ENCODE measurements around the gene SIPA1L3.
A peak's percentile ranks its signal among the peaks of the same experiment; 100 is the strongest.

SIPA1L3 gene

DNA sequence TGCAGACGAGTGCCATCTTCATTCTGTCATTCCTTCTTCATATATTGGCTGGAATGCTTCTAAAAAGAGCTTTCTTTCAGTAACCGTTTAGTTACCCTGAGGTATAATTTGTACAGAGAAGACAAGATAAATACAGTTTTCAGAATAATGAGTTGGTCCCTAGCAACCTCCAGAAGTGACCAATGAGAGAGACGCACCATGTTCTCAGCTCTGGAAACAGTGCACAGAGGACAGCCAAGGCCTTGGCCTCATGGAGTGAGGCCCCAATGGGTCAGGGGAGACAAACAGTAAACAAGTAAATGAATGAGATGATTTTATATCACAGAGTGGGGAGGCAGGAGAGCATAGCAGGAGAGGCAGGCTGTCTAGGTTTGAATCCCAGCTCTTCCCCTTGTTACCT, 226.3 kb downstream of the SIPA1L3 start:
- Histone ChIP-seq H3K23ac (ENCODE audit: low read depth, low read length, poor library complexity) (no peak overlapping the region), H3K4me1 (ENCODE audit: control insufficient read depth in 2 of 2, insufficient read depth in 1 of 2, low read depth in 1 of 2, low read length in 2 of 2) (peaks cover 0 to 11% of the 10 kb centered on the region in 2 donors), H3K27ac (replicated peaks; ENCODE audit: low read length) (no peak overlapping the region), H3K4ac (ENCODE audit: low read length) (no peak overlapping the region), H2BK12ac (ENCODE audit: low read length) (no peak overlapping the region), H3K9ac (ENCODE audit: low read depth, low read length, poor library complexity) (no peak overlapping the region), H3K27me3 (ENCODE audit: control insufficient read depth in 3 of 3, insufficient read depth in 3 of 3, low read depth in 1 of 3, low read length in 3 of 3) (no peaks in the 10 kb centered on the region), H3K9me3 (replicated peaks in 1 of 2; ENCODE audit: control insufficient read depth in 2 of 2, insufficient read depth in 1 of 2, low read depth in 1 of 2, low read length in 2 of 2) (no peaks in the 10 kb centered on the region), H3K14ac (ENCODE audit: low read length) (no peak overlapping the region), H3K4me3 (ENCODE audit: low read length in 2 of 2) (no peak overlapping the region), H4K8ac (ENCODE audit: low read depth, low read length) (no peak overlapping the region), H2BK5ac (ENCODE audit: low read length) (no peak overlapping the region), H3K4me2 (ENCODE audit: insufficient read depth, low read length, poor library complexity, severe bottlenecking) (no peak overlapping the region), H2AFZ (ENCODE audit: low read length) (no peak overlapping the region), H3K36me3 (replicated peaks in 1 of 2; ENCODE audit: control insufficient read depth in 2 of 2, insufficient read depth in 2 of 2, low read length in 2 of 2) (peaks cover 7 to 32% of the 10 kb centered on the region in 2 donors), H3K18ac (ENCODE audit: low read length) (no peak overlapping the region), H3K79me1 (ENCODE audit: low read depth, low read length) (no peaks in the 10 kb centered on the region), H2BK120ac (ENCODE audit: low read depth, low read length) (no peak overlapping the region), H4K91ac (ENCODE audit: low read depth, low read length, poor library complexity) (no peak overlapping the region), H2AK5ac (ENCODE audit: low read depth, low read length) (no peak overlapping the region), H2BK15ac (ENCODE audit: low read length) (no peak overlapping the region)
- WGBS, 2 donors (ENCODE audit: extremely low coverage in 2 of 2, insufficient read length in 2 of 2, insufficient replicate concordance in 1 of 2) = no CpG with 5 or more reads among the region's 3 CpGs
- no peak for DNase-seq (ENCODE audit: low spot score)

DNA sequence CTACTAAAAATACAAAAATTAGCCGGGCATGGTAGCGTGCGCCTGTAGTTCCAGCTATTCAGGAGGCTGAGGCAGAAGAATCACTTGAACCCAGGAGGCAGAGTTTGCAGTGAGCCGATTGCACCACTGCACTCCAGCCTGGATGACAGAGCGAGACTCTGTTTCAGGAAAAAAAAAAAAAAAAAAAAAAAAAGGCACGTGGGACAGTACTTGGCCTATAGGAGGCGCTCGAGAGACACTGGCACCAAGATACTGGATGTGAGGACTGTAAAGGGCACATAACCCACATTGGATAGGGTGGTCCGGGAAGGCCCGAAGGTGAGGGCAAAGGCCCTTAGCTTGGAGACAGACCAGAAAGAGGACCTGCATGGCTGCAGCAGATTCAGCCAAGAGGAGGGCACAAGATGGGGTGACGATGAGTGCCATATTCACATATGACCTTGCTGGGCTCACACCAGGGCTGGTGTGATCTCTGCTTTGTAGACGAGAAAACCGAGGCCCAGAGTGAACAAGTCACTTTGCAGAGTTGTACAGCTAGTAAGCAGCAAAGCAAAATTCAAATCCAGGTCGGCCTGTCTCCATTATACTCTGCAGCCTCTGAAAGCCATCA, 227.6 kb downstream of the SIPA1L3 start:
- peak; percentile 49 for DNase-seq (ENCODE audit: low spot score)
- H2AFZ ChIP-seq (ENCODE audit: low read length) = no peak overlapping the region
- H3K18ac ChIP-seq (ENCODE audit: low read length) = no peak overlapping the region
- no peak overlapping the region for H4K8ac ChIP-seq (ENCODE audit: low read depth, low read length)
- H3K4me2 ChIP-seq (ENCODE audit: insufficient read depth, low read length, poor library complexity, severe bottlenecking) = no peak overlapping the region
- H2BK120ac ChIP-seq (ENCODE audit: low read depth, low read length) = no peak overlapping the region
- no peak overlapping the region for H2BK15ac ChIP-seq (ENCODE audit: low read length)
- no peak overlapping the region for H2BK12ac ChIP-seq (ENCODE audit: low read length)
- no peak overlapping the region for H3K27ac ChIP-seq (replicated peaks; ENCODE audit: low read length)
- no peak overlapping the region for H2AK5ac ChIP-seq (ENCODE audit: low read depth, low read length)
- WGBS, 2 donors (ENCODE audit: extremely low coverage in 2 of 2, insufficient read length in 2 of 2, insufficient replicate concordance in 1 of 2) = no CpG with 5 or more reads among the region's 14 CpGs
- peaks cover 0 to 11% of the 10 kb centered on the region in 2 donors for H3K4me1 ChIP-seq (ENCODE audit: control insufficient read depth in 2 of 2, insufficient read depth in 1 of 2, low read depth in 1 of 2, low read length in 2 of 2)
- H4K91ac ChIP-seq (ENCODE audit: low read depth, low read length, poor library complexity) = no peak overlapping the region
- no peak overlapping the region for H3K4ac ChIP-seq (ENCODE audit: low read length)
- no peak overlapping the region for H3K9ac ChIP-seq (ENCODE audit: low read depth, low read length, poor library complexity)
- H3K36me3 ChIP-seq (replicated peaks in 1 of 2; ENCODE audit: control insufficient read depth in 2 of 2, insufficient read depth in 2 of 2, low read length in 2 of 2) = peaks cover 7 to 28% of the 10 kb centered on the region in 2 donors
- H3K27me3 ChIP-seq (ENCODE audit: control insufficient read depth in 3 of 3, insufficient read depth in 3 of 3, low read depth in 1 of 3, low read length in 3 of 3) = no peaks in the 10 kb centered on the region
- H3K4me3 ChIP-seq (ENCODE audit: low read length in 2 of 2) = no peak overlapping the region
- H3K23ac ChIP-seq (ENCODE audit: low read depth, low read length, poor library complexity) = no peak overlapping the region
- no peaks in the 10 kb centered on the region for H3K79me1 ChIP-seq (ENCODE audit: low read depth, low read length)
- H2BK5ac ChIP-seq (ENCODE audit: low read length) = no peak overlapping the region
- no peak overlapping the region for H3K14ac ChIP-seq (ENCODE audit: low read length)
- no peaks in the 10 kb centered on the region for H3K9me3 ChIP-seq (replicated peaks in 1 of 2; ENCODE audit: control insufficient read depth in 2 of 2, insufficient read depth in 1 of 2, low read depth in 1 of 2, low read length in 2 of 2)

GRCh38 chr19:38135150-38135998, 228.4 kb downstream of the SIPA1L3 start:
- H3K4ac ChIP-seq (ENCODE audit: low read length) = no peak overlapping the region
- H2BK5ac ChIP-seq (ENCODE audit: low read length) = no peak overlapping the region
- H3K4me3 ChIP-seq (ENCODE audit: low read length in 2 of 2) = no peak overlapping the region
- H2AK5ac ChIP-seq (ENCODE audit: low read depth, low read length) = no peak overlapping the region
- H3K9ac ChIP-seq (ENCODE audit: low read depth, low read length, poor library complexity) = no peak overlapping the region
- peak overlapping the region; percentile 72 for H3K27ac ChIP-seq (replicated peaks; ENCODE audit: low read length)
- H3K36me3 ChIP-seq (replicated peaks in 1 of 2; ENCODE audit: control insufficient read depth in 2 of 2, insufficient read depth in 2 of 2, low read length in 2 of 2) = peaks cover 7 to 32% of the 10 kb centered on the region in 2 donors
- H2BK15ac ChIP-seq (ENCODE audit: low read length) = no peak overlapping the region
- no peak overlapping the region for H3K23ac ChIP-seq (ENCODE audit: low read depth, low read length, poor library complexity)
- no peak overlapping the region for H2BK120ac ChIP-seq (ENCODE audit: low read depth, low read length)
- no peak overlapping the region for H3K14ac ChIP-seq (ENCODE audit: low read length)
- no peaks in the 10 kb centered on the region for H3K79me1 ChIP-seq (ENCODE audit: low read depth, low read length)
- H2BK12ac ChIP-seq (ENCODE audit: low read length) = peak overlapping the region; percentile 16
- no peak overlapping the region for H3K4me2 ChIP-seq (ENCODE audit: insufficient read depth, low read length, poor library complexity, severe bottlenecking)
- H4K8ac ChIP-seq (ENCODE audit: low read depth, low read length) = no peak overlapping the region
- WGBS, 2 donors (ENCODE audit: extremely low coverage in 2 of 2, insufficient read length in 2 of 2, insufficient replicate concordance in 1 of 2) = no CpG with 5 or more reads among the region's 21 CpGs
- H3K18ac ChIP-seq (ENCODE audit: low read length) = peak overlapping the region; percentile 4
- no peaks in the 10 kb centered on the region for H3K27me3 ChIP-seq (ENCODE audit: control insufficient read depth in 3 of 3, insufficient read depth in 3 of 3, low read depth in 1 of 3, low read length in 3 of 3)
- no peak overlapping the region for H2AFZ ChIP-seq (ENCODE audit: low read length)
- no peaks in the 10 kb centered on the region for H3K9me3 ChIP-seq (replicated peaks in 1 of 2; ENCODE audit: control insufficient read depth in 2 of 2, insufficient read depth in 1 of 2, low read depth in 1 of 2, low read length in 2 of 2)
- no peak overlapping the region for H4K91ac ChIP-seq (ENCODE audit: low read depth, low read length, poor library complexity)
- DNase-seq (ENCODE audit: low spot score) = peak; percentile 20
- peaks cover 0 to 11% of the 10 kb centered on the region in 2 donors for H3K4me1 ChIP-seq (ENCODE audit: control insufficient read depth in 2 of 2, insufficient read depth in 1 of 2, low read depth in 1 of 2, low read length in 2 of 2)

DNA sequence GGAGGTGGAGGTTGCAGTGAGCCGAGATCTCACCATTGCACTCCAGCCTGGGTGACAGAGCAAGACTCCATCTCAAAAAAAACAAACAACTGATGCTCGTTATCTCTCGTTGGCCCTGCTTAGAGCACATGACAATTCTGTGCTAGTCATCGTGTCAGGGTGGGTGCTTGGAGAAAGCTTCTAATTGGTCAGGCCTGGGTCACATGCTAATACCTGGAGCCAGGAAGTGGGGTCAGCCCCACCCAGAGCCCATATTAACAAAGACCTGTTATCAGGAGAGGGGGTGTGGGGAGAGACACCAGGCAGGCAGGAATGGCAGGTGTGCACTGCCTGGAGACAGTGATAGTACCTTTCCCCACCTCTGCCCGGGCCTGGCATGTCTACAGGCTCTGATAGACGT, 232.1 kb downstream of the SIPA1L3 start:
- Histone ChIP-seq H3K27ac (replicated peaks; ENCODE audit: low read length) (no peak overlapping the region), H3K23ac (ENCODE audit: low read depth, low read length, poor library complexity) (no peak overlapping the region), H2AFZ (ENCODE audit: low read length) (no peak overlapping the region), H3K36me3 (replicated peaks in 1 of 2; ENCODE audit: control insufficient read depth in 2 of 2, insufficient read depth in 2 of 2, low read length in 2 of 2) (peaks cover 7 to 25% of the 10 kb centered on the region in 2 donors), H3K4me3 (ENCODE audit: low read length in 2 of 2) (no peak overlapping the region), H2BK12ac (ENCODE audit: low read length) (no peak overlapping the region), H2AK5ac (ENCODE audit: low read depth, low read length) (no peak overlapping the region), H4K91ac (ENCODE audit: low read depth, low read length, poor library complexity) (no peak overlapping the region), H2BK120ac (ENCODE audit: low read depth, low read length) (no peak overlapping the region), H3K9me3 (replicated peaks in 1 of 2; ENCODE audit: control insufficient read depth in 2 of 2, insufficient read depth in 1 of 2, low read depth in 1 of 2, low read length in 2 of 2) (no peaks in the 10 kb centered on the region), H3K4ac (ENCODE audit: low read length) (no peak overlapping the region), H2BK5ac (ENCODE audit: low read length) (no peak overlapping the region), H3K18ac (ENCODE audit: low read length) (no peak overlapping the region), H3K14ac (ENCODE audit: low read length) (no peak overlapping the region), H3K27me3 (ENCODE audit: control insufficient read depth in 3 of 3, insufficient read depth in 3 of 3, low read depth in 1 of 3, low read length in 3 of 3) (no peaks in the 10 kb centered on the region), H4K8ac (ENCODE audit: low read depth, low read length) (no peak overlapping the region), H3K4me1 (ENCODE audit: control insufficient read depth in 2 of 2, insufficient read depth in 1 of 2, low read depth in 1 of 2, low read length in 2 of 2) (peaks cover 0 to 11% of the 10 kb centered on the region in 2 donors), H3K79me1 (ENCODE audit: low read depth, low read length) (no peaks in the 10 kb centered on the region), H2BK15ac (ENCODE audit: low read length) (no peak overlapping the region), H3K9ac (ENCODE audit: low read depth, low read length, poor library complexity) (no peak overlapping the region), H3K4me2 (ENCODE audit: insufficient read depth, low read length, poor library complexity, severe bottlenecking) (no peak overlapping the region)
- no CpG with 5 or more reads among the region's 6 CpGs for WGBS, 2 donors (ENCODE audit: extremely low coverage in 2 of 2, insufficient read length in 2 of 2, insufficient replicate concordance in 1 of 2)
- DNase-seq (ENCODE audit: low spot score) = no peak

Measured in neuronal stem cell (in vitro differentiated cells).